A549 treated with CORT108297 at 1 μM for 4 hours (cell line): ENCODE results near the gene SCT. TPM values are rescaled to one million over a fixed set of nuclear protein-coding genes. Genes with fewer than 3 reads are reported as not detected.

Experiments used
- total RNA-seq: library from RNA; stranded (reverse); fragments of 200-300 nt; extraction: Qiagen RNA extraction; gene quantifications from 5 replicates; pipeline ENCODE4 v1.2.3, GENCODE V29; 2022

The SCT gene
- not detected in 5 replicates for total RNA-seq

GRCh38 chr11:626475-627307 is at the start of gene SCT:
SCT (minus strand) TSS chr11:627181; CDS start chr11:627143, 38 bp downstream.

GRCh38 chr11:636511-637332 is 9.7 kb upstream of the SCT start, which contains the start of gene DRD4:
DRD4 (plus strand) TSS chr11:637269; CDS start chr11:637305, 36 bp downstream.

GRCh38 chr11:624705-625635 is 2.0 kb downstream of the SCT start, which contains the start of gene CDHR5:
CDHR5 (minus strand) TSS chr11:624955; CDS start chr11:624902, 53 bp downstream.

GRCh38 chr11:615504-616319 is 11.3 kb downstream of the SCT start, which contains the start of gene IRF7:
IRF7 (minus strand) TSS chr11:615950; CDS start chr11:615364, 586 bp downstream.

Other genes starting within 250 kb of the SCT start
- 26.3 to 41.8 TPM (median 39.9 TPM) in 5 replicates for gene PKP3, start 233.0 kb downstream of the SCT start, total RNA-seq
- gene SIGIRR, start 212.2 kb downstream of the SCT start, total RNA-seq, result 55.4 to 103 TPM (median 98.4 TPM) in 5 replicates
- 0.55 to 1.8 TPM (median 1.0 TPM) in 5 replicates for gene ANO9, start 185.2 kb downstream of the SCT start, total RNA-seq
- 35.2 to 48.7 TPM (median 46.0 TPM) in 5 replicates for gene PTDSS2, start 176.9 kb downstream of the SCT start, total RNA-seq
- 128 to 190 TPM (median 178 TPM) in 5 replicates for gene RNH1, start 119.9 kb downstream of the SCT start, total RNA-seq
- 97.4 to 162 TPM (median 151 TPM) in 5 replicates for gene HRAS, start 91.6 kb downstream of the SCT start, total RNA-seq
- 0.45 to 0.93 TPM (median 0.75 TPM) in 5 replicates for gene LRRC56, start 89.7 kb downstream of the SCT start, total RNA-seq
- gene LMNTD2, start 66.4 kb downstream of the SCT start, total RNA-seq, result 1.9 to 3.3 TPM (median 2.7 TPM) in 5 replicates
- 35.3 to 47.8 TPM (median 43.4 TPM) in 5 replicates for gene RASSF7, start 66.2 kb downstream of the SCT start, total RNA-seq
- gene PHRF1, start 50.7 kb downstream of the SCT start, total RNA-seq, result 26.7 to 35.3 TPM (median 34.8 TPM) in 5 replicates
- gene IRF7, start 11.2 kb downstream of the SCT start, total RNA-seq, result 4.1 to 7.8 TPM (median 7.0 TPM) in 5 replicates
- gene CDHR5, start 2.2 kb downstream of the SCT start, total RNA-seq, result 0.03 to 0.08 TPM in 2 of 5 replicates, not detected in the others
- gene DRD4, start 10.1 kb upstream of the SCT start, total RNA-seq, result 0.15 to 0.39 TPM (median 0.22 TPM) in 5 replicates
- gene DEAF1, start 68.0 kb upstream of the SCT start, total RNA-seq, result 27.2 to 37.0 TPM (median 33.8 TPM) in 5 replicates
- gene TMEM80, start 68.6 kb upstream of the SCT start, total RNA-seq, result 9.2 to 11.6 TPM (median 11.3 TPM) in 5 replicates
- 77.4 to 139 TPM (median 122 TPM) in 5 replicates for gene EPS8L2, start 79.0 kb upstream of the SCT start, total RNA-seq
- 416 to 454 TPM (median 423 TPM) in 5 replicates for gene TALDO1, start 120.3 kb upstream of the SCT start, total RNA-seq
- gene GATD1, start 150.3 kb upstream of the SCT start, total RNA-seq, result 37.0 to 53.7 TPM (median 49.1 TPM) in 5 replicates
- gene CEND1, start 162.9 kb upstream of the SCT start, total RNA-seq, result 1.4 to 2.7 TPM (median 2.0 TPM) in 5 replicates
- gene SLC25A22, start 171.1 kb upstream of the SCT start, total RNA-seq, result 23.7 to 39.6 TPM (median 37.1 TPM) in 5 replicates
- gene PIDD1, start 178.1 kb upstream of the SCT start, total RNA-seq, result 8.7 to 17.7 TPM (median 16.6 TPM) in 5 replicates
- 1,648 to 2,773 TPM (median 2,446 TPM) in 5 replicates for gene RPLP2, start 182.8 kb upstream of the SCT start, total RNA-seq
- 35.5 to 63.1 TPM (median 58.0 TPM) in 5 replicates for gene PNPLA2, start 191.7 kb upstream of the SCT start, total RNA-seq
- gene CRACR2B, start 200.7 kb upstream of the SCT start, total RNA-seq, result 2.9 to 5.2 TPM (median 4.8 TPM) in 5 replicates
- gene CD151, start 205.8 kb upstream of the SCT start, total RNA-seq, result 725 to 879 TPM (median 864 TPM) in 5 replicates
- 590 to 758 TPM (median 644 TPM) in 5 replicates for gene POLR2L, start 215.3 kb upstream of the SCT start, total RNA-seq
- 121 to 195 TPM (median 194 TPM) in 5 replicates for gene TSPAN4, start 215.7 kb upstream of the SCT start, total RNA-seq